Ovary (tissue), 3 donors: ENCODE data around the gene RBBP5.

ENCODE experiments used
- EP300 ChIP-seq: sonication (generic); formaldehyde crosslinking; IDR thresholded peaks from one replicate; pipeline ENCODE4 v1.6.1; 2017; ENCODE audit warnings: antibody characterized with exemption
- TF ChIP-seq, protein P1 (sequence below), 3 donors: fragments of 450-650 bp in 2 of 3; fragments of 200-600 bp in 1 of 3; IDR thresholded peaks; one replicate each; pipeline versions ENCODE4 v1.5.1 to v1.8.0; 2016 to 2022; ENCODE audit warnings: antibody characterized with exemption in 3 of 3, mild to moderate bottlenecking in 1 of 3
- donor health status: DM: no; HTN: no; CAD: no.

DNA sequence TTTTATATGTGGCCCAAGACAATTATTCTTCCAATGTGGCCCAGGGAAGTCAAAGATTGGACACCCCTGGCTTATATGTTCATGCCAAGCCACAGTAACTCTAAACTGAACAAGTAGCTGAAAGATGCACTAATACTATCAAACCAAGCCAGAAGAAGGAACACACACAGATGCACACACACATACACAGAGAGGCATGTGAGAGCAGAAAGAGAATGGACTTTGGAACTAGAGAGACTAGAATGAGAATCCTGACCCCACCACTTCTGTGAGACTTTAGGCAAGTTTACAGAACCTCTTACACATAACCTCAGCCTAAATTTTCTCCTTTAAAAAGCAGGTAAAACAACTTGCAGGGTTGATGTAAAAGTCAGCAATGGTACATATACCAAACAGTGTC, 26.4 kb downstream of the RBBP5 start:
- TF ChIP-seq, protein P1, sequence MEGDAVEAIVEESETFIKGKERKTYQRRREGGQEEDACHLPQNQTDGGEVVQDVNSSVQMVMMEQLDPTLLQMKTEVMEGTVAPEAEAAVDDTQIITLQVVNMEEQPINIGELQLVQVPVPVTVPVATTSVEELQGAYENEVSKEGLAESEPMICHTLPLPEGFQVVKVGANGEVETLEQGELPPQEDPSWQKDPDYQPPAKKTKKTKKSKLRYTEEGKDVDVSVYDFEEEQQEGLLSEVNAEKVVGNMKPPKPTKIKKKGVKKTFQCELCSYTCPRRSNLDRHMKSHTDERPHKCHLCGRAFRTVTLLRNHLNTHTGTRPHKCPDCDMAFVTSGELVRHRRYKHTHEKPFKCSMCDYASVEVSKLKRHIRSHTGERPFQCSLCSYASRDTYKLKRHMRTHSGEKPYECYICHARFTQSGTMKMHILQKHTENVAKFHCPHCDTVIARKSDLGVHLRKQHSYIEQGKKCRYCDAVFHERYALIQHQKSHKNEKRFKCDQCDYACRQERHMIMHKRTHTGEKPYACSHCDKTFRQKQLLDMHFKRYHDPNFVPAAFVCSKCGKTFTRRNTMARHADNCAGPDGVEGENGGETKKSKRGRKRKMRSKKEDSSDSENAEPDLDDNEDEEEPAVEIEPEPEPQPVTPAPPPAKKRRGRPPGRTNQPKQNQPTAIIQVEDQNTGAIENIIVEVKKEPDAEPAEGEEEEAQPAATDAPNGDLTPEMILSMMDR (IDR thresholded peaks at IDR 0.05), result no peak
- no peak for TF ChIP-seq EP300
